Measurements from ENCODE around the gene HSD17B1. TPM values are rescaled to one million over a fixed set of nuclear protein-coding genes. Genes with fewer than 3 reads are reported as not detected.

HSD17B1 gene
- polyA plus RNA-seq, 3 donors, result 5.3 to 6.2 (median 5.8) TPM

- no peak for DNase-seq
Measured at GRCh38 chr17:42566215-42566882, 13.6 kb downstream of the HSD17B1 start.

DNA sequence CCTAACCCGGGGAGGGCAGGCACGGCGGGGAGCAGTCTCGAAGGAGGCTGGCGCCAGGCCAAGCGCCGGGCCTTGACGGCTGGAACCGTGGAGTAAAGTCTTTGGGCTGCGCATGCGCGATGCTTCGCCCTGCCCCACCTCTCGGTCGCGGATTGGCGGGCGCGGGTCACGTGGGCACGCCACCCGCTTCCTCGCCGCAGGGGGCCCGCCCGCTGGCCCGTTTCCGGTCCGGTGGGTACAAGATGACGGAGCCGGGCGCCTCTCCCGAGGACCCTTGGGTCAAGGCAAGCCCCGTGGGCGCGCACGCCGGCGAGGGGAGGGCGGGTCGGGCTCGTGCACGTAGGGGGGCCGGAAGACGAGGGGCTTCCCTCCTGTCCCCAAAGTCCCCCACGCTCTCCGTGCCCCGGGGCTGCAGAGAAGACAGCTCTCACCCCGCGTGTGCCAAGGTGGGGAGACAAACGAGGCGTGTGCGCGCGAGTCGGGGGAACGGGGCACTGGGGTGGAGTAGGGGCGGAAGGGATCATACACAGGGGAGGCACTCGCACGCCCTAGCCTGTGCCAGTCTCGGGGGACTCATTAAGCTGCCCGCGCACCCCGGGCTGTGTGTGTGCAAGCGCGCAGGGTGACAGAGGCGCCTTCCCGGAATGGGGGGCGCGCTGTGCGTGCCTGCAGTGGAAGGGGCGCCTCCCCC, 14.3 kb downstream of the HSD17B1 start, which contains the start of gene MLX:
Gene MLX (plus strand): TSS at position 218 of the 691 bp plus-strand sequence. CDS start 25 bp downstream, at position 243.
- peak; percentile 91 for DNase-seq

DNA sequence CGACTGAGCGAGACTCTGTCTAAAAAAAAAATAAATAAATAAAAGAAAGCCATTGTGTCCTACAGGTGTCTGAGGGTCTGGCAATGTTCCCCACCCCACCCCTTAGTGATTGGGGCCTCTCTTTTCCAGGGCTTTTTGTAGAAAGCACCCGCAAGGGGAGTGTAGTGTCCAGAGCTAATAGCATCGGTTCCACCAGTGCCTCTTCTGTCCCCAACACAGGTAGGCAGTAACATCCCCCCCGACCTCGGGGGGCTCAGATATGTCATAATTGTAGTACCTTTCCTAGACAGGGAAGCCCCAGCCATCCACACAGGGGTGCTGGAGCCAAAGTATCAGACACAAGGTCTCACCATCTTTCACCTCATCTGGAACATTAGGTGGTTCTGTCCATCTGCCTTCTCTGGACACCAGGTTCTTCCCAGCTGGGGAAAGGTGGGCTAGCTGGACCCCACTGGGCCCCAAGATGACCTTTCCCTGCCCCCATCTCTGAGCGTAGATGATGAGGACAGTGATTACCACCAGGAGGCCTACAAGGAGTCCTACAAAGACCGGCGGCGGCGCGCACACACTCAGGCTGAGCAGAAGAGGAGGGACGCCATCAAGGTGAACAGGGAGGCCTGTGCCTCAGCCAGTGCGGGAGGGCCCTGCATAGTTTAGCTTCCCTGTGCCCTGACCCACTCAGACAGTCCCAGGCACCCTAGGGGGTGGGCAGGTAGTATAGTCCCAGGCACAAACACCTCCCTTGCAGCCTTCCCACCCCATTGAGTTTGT, 15.8 kb downstream of the HSD17B1 start:
- no peak for DNase-seq

DNA sequence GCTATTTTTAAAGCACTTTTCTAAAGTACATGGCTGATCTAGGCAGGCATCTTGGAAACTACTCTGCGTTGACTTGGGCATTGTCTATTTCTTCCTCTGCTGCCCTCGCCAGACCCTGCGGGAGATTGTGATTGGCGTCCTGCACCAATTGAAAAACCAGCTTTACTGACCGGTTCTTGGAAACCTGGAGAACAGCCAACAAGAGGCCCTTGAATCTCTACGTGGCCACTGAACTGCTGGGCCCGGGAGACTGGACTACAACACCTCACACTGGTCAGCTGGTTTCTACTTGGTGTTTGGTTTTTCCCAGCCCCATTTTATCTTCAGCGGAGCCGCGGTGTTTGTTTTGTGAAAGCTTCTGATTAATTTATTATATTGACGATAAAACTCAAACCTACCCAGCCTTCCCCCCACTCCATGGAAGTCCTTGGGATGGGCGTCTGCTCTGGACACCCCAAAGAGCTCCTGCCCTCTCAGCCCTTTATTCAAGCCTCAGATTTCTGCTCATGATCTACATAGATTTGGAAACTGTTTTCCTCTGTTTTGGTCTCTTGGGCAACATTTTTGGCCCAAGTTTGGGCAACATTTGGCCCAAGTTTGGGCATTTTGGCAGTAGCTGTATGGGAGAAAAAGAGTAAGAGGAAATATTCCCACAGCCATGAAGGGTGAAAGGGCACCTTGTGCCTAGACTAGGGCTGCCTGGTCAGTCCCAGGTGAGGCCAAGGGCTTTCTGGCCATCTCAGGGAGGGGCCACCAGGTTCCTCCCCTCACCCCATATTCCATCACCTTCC, 18.9 kb downstream of the HSD17B1 start:
- DNase-seq, result no peak

GRCh38 chr17:42573095-42573494, 20.4 kb downstream of the HSD17B1 start:
- DNase-seq, result no peak

DNA sequence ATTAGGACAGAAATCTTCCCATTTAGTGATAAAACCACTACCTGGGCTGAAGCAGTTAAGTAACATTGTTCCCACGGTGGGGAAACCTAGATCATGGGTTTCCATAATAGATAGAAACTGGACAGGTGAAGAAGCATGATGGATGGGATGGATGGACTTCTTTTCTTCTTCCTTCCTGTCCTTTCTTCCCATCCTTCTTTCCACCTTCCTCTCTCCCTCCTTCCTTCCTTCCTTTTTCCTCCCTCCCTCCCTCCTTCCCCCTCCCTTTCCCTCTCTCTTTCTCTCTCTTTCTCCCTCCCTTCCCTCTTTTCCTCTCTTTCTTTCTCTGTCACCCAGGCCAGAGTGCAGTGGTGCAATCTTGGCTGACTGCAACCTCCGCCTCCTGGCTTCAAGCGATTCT, 21.7 kb downstream of the HSD17B1 start:
- no peak for DNase-seq

- DNase-seq, result no peak
Measured at GRCh38 chr17:42577140-42577531, 24.4 kb downstream of the HSD17B1 start.

- peak; percentile 94 for DNase-seq
Measured at GRCh38 chr17:42577532-42578281, 25.0 kb downstream of the HSD17B1 start, which contains the start of gene PSMC3IP. TSS of gene PSMC3IP (minus strand) at chr17:42577729. CDS start at chr17:42577686, 43 bp downstream.

- DNase-seq, result peak; percentile 81
Measured at GRCh38 chr17:42578282-42578869, 25.7 kb downstream of the HSD17B1 start.

DNA sequence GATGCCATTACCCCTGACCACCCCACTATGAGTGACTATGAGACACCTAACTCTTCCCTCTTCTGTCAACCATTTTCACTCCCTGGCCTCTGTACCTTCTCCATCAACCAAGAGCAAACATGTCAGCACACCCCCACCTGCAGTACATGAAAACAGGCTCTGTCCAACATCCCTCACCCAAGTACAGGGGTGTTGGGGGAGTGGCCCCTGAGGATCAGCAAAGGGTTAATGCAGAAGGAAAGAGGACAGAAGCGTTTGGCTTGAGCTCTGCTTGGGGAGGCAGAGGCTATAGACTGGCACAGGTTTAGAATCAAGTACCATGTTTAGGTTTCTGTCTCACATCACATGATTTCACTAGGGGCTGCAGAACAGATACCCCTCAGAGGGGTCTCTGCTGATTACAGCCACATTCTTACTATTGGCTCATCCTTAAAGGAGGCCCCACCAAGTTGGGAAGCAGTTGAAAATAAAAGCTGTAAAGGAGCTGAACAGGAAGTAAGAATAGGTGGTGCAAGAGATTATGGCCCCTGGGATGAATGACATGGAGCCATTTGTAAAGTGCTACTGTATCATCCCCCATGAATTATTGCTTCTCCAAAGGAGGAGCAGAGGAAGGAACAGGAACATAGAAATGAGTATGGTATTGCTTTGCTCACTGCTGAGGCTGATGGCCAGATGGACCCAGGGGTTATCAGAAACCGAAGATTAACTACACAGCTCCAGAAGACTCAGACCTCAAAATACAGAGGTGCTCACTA, 27.2 kb downstream of the HSD17B1 start:
- DNase-seq, result no peak

DNA sequence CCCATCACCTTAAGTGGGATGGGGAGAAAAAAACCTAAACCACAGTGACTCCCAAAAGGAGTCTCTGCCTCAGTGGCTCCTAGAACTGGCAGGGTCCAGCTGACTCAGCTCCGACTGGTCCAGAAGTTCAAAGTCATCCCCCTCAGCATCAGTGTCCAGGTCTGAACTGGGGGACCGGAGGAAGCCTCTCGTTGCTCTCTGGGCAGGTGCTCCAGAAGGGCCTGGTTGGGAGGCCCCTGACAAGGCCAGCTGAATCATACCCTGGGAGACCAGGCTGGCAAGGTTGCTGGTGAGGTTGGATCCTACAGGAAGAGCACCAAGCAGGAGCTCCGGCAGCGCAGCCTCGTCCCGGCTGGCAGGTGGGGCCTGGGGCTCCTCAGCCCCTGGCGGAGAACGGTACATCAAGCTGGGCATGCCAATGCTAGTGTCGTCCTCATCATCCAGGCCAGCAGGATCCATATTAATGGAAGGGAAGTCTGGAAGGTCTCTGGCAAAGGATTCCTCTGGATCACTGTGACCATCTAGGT, 29.1 kb downstream of the HSD17B1 start:
- no peak for DNase-seq

- no peak for DNase-seq
Measured at GRCh38 chr17:42584880-42585279, 32.2 kb downstream of the HSD17B1 start.

GRCh38 chr17:42585353-42585752, 32.6 kb downstream of the HSD17B1 start:
- DNase-seq, result no peak

DNA sequence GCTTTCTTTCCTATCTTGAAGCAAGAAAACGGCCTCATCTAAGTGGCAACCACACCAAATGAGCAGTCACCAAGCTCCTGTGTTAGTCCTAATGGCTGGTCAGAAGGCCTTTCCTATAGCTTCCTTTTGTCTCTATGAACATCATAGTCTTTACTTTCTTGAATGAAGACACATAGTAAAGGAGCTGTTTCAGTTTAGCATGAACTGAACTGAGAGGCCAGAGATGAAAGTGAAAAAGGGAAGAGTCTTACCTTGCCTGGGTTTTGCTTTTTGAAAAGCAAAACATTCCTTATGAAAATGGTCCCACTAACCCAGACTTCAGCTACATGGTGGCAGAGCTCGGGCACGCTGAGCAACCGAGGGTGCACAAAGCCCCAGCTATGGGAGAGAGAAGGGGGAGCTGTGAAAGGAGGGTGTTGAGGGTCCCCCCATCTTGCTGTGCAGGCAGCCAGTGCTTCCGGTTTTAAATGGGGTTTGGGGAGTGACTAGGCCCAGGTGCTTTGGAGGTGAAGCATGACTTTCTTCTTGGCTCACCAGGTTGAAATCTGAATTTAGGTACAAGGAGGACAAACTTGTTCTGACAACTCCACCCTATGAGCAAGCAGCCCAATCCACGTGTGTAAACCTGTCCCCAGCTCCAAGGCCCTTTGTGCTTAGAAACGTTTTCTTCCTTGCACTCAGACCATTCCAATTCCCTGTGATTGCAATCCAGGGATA, 33.9 kb downstream of the HSD17B1 start:
- no peak for DNase-seq

GRCh38 chr17:42590886-42591285, 38.2 kb downstream of the HSD17B1 start:
- DNase-seq, result no peak

- no peak for DNase-seq
Measured at GRCh38 chr17:42591411-42591810, 38.7 kb downstream of the HSD17B1 start.

- DNase-seq, result no peak
Measured at GRCh38 chr17:42596386-42596785, 43.7 kb downstream of the HSD17B1 start.

- no peak for DNase-seq
Measured at GRCh38 chr17:42598905-42599304, 46.2 kb downstream of the HSD17B1 start.

- DNase-seq, result no peak
Measured at GRCh38 chr17:42603318-42603717, 50.6 kb downstream of the HSD17B1 start.
